Fibroblast of lung (primary cell): ENCODE data around the gene MACF1.

Experiments used
- EZH2 ChIP-seq: IDR thresholded peaks from 2 replicates; pipeline ENCODE4 v1.5.1; 2012; ENCODE audit warnings: low read length, control low read depth, mild to moderate bottlenecking; ENCODE audit errors: missing control alignments
- TF ChIP-seq, protein P1 (sequence below), 2 donors: IDR thresholded peaks in 1 of 2; conservative IDR thresholded peaks in 1 of 2; 1 replicate in 1 of 2; 2 replicates in 1 of 2; pipeline ENCODE4 v1.5.1; 2011 to 2012; ENCODE audit warnings: low read length in 2 of 2, control low read depth in 1 of 2, inconsistent platforms in 1 of 2, low read depth in 1 of 2, mild to moderate bottlenecking in 1 of 2

DNA sequence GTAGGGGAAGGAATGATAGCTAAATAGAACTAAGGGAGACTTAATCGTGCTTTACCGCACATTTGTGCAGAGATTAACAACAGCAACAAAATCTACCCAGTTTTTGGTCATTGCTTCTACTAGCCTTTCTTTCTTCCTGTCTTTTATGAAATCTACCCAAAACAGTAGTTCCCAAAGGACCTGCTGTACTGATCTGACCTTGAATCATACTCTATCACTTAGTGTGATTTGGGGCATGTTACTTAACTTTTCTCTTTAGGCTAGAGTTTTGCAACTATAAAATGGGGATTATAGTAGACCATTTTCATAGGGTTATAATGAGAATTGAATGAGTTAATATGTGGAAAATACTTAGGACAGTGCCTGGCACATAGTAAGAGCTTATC lies 30.5 kb upstream of the MACF1 start:
- TF ChIP-seq, protein P1, sequence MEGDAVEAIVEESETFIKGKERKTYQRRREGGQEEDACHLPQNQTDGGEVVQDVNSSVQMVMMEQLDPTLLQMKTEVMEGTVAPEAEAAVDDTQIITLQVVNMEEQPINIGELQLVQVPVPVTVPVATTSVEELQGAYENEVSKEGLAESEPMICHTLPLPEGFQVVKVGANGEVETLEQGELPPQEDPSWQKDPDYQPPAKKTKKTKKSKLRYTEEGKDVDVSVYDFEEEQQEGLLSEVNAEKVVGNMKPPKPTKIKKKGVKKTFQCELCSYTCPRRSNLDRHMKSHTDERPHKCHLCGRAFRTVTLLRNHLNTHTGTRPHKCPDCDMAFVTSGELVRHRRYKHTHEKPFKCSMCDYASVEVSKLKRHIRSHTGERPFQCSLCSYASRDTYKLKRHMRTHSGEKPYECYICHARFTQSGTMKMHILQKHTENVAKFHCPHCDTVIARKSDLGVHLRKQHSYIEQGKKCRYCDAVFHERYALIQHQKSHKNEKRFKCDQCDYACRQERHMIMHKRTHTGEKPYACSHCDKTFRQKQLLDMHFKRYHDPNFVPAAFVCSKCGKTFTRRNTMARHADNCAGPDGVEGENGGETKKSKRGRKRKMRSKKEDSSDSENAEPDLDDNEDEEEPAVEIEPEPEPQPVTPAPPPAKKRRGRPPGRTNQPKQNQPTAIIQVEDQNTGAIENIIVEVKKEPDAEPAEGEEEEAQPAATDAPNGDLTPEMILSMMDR (conservative IDR thresholded peaks at IDR 0.05 in 1 of 2, IDR thresholded peaks at IDR 0.05 in 1 of 2; ENCODE audit: low read depth in 1 of 2, low read length in 2 of 2) = no peak
- no peak for TF ChIP-seq EZH2
